Activated gamma-delta T cell treated with anti-CD3 and anti-CD28 coated beads, Interleukin-2, amount 50 U/mL, for 16 hours (primary cell): Measurements from ENCODE around the gene NIPAL3.
A peak's percentile ranks its signal among the peaks of the same experiment; 100 is the strongest.

Source experiments
- DNase-seq: peaks from one replicate; pipeline ENCODE4 v3.0.0-alpha.2; 2020; ENCODE audit warnings: low read depth

Gene NIPAL3

DNA sequence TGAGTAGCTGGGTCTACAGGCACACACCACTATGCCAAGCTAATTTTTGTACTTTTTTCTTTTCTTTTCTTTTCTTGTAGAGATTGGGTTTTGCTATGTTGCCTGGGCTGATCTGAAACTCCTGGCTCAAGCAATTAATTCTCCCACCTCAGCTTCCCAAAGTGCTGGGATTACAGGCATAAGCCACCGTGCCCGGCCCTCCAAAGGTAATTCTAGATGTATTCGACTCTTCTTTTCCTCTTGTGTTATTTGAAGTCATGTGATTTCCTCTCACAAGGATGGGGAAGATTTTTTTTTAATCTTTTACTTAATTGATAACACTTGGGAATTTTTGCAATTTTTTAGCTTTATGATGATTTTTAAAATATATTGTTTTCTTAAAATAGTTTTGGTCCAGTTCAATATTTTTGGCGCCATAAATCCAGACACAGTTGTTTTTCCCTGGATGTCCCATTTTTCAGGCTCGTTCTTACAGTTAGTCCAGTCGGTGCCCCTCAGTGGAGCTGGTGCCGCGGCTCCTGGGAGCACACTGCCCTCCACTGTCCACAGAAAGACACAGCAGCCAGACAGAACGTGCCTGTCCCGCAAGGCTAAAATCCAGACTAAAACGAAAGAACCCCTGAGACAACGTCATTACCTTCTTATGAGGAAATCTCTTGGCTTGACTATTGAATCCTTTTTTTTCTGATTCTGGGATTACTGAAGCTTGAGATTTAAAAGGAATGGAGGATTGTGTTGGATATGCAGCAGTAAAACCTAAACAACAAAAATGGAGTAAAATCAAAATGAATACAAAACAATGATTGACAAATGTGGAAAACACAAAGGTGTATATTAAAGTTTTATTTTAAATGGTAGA lies 24.4 kb upstream of the NIPAL3 start:
- peak; percentile 48 for DNase-seq

DNA sequence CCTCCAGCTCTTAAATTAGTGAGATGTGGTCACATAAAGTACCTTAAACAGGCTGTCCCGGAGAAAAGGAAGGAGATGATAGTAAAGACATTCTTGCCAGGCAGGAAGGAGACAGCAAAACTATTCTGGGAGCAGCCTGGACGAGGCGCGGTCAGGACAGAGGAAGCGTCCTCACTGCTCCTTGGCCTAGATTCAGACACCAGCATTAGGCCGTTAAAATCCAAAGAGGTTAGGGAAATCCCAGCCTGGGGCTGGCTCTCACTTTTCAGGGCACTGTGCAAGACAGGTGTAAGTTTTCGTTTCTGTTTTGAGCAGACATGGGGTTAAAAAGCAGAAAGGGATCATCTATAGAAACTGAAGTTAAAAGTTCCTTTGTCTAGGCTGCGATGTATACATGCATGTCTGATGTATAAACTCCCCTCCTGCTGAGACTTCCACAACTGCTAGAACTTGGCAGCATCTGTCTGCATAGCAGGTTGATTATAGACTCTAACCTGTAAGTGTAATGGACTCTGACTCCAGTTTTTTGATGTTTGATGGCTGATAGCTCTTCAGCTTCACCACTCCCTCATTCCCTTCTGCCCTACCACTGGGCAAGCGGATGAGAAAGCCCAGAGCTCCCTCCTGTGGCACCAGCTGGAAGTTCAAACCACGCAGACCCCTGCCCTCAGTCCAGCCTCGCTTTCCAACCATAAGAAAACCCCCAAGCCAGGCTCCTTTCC lies 23.6 kb upstream of the NIPAL3 start:
- peak; percentile 38 for DNase-seq

DNA sequence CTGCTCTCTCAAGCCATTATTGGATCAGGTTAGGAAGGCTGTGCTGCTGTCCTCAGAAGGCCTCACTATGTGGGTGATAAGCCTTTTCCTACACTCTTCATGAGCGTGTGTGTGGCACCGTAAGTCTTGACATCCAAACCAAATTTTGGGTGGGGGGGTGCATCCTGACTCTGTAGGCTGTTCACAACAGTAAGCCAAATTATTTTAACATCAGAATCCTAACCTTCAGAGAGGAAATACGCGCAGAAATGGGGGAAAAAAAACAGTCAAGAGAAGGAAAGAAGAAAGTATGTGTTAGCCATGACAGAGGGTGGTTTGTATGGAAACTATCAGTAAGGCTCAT lies 23.0 kb upstream of the NIPAL3 start:
- no peak for DNase-seq

DNA sequence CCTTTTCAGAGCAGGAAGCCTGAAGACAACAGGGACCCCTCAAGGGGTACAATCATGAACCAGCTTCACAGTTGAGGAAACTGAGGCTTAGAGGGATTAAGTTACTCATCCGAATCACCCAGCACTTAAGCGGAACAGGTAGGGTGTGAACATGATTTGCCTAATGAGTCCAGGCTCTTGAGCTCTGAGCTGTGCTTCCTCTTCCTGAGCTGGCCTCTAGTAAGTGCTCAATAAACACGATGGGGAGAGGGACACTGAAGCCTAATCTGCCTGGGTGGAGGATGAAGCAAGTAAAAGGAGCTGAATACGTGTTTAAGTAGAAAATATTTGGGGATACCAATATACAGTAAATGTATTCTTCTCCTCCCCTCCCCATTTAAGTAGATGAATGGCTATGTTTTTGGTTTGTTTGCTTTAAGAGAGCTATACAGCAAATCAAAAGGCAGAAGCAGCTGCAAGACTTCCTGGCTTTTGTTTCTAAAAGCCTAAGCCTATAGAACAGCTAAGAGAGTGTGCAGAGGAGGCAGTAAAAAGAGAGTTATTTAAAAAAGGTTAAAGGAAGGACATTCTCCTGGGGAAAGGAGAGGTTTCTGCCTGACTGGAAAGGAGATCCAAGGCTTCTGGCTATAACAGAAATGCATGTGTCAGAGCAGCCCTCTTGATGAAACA lies 22.5 kb upstream of the NIPAL3 start:
- DNase-seq: no peak

DNA sequence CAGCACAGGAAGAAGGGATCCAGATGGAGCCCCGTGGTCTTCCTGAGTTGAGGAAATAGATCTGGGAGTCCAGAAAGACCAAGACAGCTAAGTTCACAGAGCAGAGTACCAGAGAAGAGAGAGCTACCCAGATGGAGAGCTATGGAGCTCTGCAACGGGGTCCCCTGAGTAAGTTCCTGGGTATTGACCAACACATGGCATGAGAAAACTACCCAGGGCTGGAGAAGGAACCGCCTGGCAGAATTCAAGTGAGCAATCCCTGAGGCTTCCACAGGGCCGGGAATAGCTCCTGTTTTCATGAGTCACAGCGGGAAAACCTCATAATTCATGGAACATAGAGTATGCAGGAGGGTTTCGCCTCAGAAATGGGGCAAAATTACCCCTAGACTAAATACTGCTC lies 21.7 kb upstream of the NIPAL3 start:
- DNase-seq: no peak

DNA sequence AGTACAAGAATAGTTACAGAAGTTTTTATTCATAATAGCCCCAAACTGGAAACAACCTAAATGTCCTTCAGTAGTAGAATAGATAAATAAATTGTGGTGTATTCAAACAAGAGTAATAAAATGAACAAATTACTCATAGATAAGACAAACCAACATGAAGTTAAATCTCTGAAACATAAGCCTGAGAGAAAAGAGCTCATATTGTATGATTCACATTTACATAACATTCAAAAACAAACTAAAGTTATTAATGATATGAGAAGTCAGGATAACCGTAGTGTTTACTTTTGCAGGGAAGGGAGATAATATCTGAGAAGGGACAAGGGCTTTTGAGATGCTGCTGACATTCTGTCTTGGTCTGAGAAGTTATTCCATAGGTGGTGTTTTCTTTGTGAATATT lies 15.5 kb upstream of the NIPAL3 start:
- DNase-seq: no peak

DNA sequence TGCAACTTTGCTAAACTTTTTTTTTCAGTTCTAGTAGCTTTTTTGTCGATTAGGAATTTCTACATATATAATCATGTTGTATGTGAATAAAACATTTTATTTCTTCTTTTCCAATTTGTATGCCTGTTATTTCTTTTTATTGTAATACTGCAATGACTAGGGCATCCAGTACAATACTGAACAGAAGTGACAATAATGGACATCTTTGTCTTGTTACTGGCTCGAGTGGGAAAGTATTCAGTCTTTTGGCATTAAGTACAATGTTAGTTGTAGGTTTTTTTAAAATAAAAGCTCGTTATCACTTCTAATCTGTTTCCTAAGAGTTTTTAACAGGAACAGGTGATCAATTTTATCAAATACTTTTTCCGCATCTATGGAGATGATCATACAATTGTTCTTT lies 11.8 kb upstream of the NIPAL3 start:
- DNase-seq: no peak

DNA sequence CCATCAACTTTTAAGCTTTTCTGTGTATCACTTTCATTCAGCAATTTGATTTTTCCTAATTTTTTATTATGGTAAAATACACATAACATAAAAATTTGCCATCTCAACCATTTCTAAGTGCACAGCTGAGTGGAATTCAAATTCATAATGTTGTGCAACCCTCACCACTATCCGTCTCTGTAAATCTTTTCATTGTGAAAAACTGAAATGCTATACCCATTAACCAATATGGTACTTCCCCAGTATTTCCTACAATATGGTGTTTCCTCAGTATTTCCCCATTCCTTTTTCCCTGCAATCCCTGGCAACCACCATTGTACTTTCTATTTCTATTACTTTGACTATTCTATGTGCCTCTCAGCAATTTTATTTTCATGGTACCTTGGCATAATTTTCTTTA lies 8.8 kb upstream of the NIPAL3 start:
- no peak for DNase-seq

DNA sequence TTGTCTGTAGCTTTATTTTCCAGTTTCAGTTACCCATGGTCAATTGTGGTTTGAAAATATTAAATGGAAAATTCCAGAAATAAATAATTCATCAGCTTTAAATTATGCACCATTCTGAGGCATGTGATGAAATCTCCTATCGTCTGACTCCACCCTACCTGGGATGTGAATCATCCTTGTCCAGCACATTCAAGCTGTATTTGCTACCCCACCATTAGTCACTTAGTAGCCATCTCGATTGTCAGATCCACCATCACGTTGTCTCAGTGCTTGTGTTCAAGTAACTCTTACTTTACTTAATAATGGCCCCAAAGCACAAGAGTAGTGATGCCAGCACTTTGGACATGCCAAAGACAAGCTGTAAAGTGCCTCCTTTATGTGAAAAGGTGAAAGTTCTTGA lies 6.1 kb upstream of the NIPAL3 start:
- no peak for DNase-seq

DNA sequence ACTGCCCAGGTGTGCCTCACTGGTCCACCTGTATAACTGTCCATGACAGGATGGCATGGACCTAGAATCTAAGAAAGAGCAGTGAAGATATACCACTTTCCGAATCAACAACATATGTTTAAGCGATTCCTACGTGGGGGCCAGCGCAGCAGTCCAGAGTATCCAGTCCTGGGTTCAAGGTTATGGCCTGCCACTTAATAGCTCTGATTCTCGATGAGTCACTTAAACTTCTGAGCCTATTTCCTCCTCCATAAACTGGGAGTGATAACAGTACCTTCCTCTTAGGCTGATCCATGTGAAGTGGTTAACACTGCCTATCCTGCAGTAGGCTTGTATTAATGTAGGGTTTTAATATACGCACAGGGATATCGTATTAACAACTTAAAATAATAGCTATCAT lies 4.9 kb upstream of the NIPAL3 start:
- no peak for DNase-seq

DNA sequence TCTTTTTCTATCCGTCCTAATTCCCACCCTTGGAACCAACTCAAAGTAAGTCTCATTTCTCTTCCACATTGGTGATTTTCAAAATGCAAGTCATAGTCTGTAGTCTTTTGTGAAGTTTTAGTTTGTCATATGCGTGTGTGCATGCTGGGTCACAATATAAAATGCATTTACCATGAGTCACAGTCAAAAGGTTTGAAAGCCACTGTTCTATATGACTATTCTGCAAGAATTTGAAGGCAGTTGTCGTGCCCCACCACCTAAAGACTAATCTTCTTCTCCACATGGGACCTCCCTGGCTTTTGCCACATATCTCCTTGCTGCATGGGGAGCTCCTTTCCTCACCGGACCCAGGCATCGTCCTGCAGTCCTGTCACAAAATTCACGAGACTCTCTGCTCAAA lies 3.6 kb upstream of the NIPAL3 start:
- no peak for DNase-seq

DNA sequence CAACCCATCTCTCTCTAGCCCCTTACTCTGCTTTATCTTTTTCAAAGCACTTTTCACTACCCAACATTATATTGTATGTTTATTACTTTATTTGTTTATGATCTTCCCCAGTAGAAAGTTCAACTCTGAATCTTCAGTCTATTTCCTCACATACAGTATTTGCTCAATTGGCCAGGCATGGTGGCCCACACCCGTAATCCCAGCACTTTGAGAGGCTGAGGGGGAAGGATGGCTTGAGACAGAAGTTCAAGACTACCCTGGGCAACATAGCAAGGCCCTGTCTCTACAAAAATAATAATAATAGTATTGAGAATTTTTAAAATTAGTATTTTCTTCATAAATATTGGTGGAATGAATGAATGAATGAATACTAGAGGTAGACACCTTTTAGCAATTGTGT lies 3.2 kb upstream of the NIPAL3 start:
- DNase-seq: no peak

DNA sequence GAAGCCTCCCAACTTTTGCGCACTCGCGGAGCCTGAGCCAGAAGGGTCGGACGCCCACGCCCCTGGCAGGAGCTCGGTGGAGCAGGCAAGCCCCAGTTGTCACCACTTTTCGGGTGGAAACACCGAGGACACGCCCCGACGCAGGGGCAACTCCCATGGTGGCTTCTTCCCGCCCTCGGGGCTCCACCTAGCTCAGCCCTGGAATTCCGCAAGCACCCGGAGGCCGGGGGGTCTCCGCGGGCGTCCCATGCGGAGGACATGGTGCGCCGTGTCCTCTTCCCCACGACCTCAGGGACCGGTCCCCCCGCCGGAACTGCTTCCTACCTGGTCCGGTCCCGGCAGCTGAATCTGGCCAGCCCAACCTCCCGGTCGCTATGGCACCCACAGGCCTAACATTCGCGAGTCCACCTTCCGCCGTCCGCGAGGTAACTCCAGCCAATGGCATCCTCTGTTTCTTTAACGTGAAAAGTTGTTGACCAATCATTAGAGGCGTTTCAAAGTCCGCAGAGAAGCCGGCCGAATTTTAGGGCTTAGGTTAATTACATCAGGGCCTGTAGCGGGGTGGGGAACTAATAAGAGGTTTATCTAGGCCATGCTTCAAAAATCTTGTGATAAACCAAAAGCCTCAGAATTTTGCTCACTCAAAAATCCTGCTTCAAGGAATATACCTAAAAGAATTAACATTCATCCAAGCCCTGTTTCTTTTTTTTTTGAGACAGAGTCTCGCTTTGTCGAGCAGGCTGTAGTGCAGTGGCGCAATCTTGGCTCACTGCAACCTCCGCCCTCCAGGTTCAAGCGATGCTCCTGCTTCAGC lies 2.0 kb upstream of the NIPAL3 start, which contains the start of gene STPG1:
Gene STPG1 (minus strand): TSS at position 433 of the 814 bp plus-strand sequence. CDS start 12,394 bp downstream, outside the sequence.
- DNase-seq: peak; percentile 61

DNA sequence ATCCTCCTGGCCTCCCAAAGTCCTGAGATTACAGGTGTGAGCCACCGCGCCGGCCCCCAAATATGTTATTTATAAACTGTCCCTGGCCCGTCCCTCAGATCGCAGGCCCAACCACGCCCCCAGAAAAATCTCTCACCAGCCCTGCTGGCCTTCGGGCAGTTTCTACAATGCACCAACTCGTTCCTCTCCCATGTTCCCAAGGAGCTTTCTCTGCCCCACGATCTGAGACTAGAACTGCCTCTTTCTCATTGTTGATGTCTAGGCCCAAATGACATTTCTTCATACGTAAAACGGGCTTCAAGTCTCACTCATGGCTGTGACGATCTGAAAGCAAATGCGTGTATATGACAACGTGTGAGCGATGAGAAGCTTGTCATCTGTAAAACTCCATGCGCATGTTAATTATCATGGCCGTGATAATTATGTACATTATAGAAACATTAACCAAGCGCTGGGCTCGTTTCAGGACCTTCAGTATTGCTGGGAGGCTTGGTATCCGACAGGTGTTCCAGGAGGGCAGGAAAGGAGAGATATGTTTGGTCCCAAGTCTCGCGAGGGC lies 748 bp upstream of the NIPAL3 start:
- DNase-seq: no peak

DNA sequence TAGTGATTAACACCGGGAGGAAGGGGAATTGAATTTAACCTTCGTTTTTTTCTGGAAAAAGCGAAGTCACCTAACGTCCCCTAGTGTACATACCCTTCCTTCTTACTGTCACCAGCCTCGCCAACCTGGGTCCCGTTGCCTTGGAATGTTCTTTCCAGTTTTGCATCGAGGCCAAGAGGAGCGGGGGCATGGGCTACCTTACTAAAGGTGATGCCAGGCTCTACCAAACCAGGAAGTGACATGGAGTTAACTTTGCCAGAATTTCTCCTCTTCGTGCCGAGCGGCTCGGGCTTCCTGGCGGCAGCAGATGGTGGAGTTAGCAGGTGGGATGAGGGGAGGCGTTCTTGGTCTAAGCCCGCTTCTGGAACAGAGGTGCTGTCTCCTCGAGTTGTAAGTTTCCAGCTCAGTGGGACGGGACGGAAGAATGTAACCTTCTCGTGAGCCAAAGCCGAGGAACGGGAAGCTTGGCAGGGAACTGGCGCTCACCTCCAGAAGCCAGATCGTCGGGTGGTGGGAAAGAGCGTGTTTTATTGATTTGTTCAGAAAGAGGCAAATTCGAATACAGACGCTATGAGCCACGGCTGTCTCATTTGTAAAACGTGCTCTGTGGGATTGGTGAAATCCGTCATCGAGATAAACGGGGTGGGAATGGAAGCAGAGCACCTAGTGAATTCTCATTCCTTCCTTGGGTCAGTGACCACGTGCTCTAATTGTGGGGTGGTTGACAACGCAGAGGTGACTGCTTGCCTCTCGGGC lies 486 bp downstream of the NIPAL3 start:
- peak; percentile 3 for DNase-seq

DNA sequence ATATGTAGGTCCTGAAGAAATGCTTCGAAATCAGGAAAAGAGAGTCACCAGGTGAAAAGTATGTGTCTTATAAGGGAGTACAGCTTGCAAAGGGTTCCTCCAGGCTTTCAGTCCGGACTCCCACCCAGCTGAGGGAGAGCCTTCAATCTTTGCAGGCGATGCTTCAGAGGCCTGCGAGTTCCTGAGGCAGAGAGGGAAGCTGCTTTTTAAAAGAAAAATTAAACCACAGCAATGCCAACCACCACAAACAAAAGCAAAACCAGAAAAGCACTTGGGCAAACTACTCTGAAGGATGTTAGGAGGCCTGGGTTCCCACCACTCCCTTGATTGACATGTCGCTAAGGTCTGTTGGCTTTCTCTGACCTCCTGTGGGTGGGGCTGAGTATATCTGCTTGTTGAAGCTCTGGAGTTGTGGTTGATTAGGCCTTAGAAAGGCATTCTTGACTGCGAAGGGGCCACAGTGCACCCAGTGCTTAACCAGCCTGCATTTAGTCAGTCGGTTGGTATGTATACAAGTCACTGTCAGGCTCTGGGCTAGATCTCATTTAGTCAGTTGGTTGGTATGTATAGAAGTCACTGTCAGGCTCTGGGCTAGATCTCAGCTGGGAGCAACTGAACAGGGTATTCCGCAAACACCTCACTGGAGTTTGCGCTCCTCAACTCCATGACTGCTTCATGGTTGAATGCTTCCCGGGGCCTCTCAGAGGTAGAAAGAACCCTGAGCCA lies 1.2 kb downstream of the NIPAL3 start:
- DNase-seq: peak; percentile 24

DNA sequence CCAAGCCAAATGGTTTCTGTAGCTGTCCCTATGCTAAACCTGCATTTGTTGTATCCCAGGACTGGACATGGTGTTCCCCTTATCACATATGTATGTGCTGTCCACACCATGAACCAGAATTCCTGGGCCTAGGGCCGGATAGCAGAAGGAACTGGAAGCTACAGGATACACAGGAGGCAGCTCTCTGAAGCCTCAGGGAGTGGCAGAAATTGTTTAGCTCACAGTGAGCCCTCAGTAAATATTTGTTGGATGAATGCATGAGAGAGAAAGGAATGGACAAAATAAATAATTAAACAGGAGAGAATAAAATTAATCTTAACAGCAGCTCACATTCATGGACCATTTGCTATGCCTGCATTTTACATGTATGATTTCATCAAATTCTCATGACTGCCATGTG lies 2.1 kb downstream of the NIPAL3 start:
- no peak for DNase-seq

DNA sequence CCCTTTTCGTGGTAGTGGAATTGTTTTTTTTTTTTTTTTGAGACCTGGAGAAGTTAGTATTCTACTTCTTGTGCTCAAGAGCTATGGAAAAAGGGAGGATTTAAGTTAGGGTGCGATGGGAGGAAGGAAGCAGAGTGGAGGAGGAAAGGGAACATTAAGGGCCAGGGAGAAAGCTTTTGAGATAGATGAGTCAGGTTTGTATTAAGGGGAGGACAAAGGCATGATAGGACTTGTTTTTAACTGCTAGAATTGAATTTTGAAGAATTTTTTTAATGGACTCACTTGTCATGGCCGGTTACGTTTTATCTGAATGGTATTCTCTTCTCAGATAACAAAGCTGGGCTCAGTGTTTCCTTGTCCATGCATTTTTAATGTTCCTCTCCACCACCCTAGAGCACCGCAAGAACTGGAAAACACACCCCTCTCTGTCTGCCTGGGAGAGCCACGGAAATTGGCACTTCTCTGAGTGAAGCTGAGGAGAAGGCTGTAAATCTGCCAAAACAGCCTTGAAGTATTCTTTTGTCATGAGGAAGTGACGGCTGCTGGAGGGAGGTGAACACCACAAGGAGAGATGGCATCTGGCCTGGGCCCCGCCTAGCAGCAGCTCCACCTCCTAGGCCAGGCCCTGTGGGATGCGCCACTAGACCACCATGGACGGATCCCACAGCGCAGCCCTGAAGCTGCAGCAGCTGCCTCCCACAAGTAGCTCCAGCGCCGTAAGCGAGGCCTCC lies 3.5 kb downstream of the NIPAL3 start:
- no peak for DNase-seq

DNA sequence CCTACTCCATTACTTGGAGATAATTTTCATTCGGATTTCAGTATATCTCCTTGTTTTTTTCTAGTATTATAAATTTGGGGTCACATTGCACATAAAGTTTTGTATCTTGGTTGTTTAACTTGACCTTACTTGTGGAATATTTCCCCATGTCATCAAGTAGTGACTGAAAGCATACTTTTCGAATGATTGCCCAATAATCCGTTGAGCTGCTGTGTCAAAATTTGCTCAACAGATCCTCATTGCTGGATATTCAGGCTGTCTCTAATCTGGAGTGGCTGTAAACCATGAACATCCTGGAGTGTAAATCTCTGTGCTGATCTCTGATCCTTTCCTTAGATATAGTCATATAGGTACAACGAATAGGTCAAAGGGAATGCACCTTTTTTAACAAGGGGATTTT lies 4.9 kb downstream of the NIPAL3 start:
- DNase-seq: no peak

DNA sequence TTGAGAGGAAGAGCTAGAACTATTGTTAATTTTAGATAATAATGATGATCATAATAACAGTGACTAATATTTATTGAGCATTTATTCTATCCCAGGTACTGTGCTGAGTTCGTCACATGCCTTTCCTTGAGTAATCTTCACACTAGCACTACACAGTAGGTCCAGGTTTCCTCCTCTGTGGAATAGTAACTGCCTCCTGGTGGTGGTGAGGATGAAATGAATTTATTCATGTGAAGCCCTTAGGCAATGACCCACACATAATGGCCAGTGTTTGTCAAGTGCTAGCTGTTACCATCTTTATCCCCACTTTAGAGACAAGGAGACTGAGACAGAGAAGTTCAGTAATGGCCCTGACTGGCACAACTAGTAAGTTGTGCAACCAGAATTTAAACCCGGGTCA lies 5.9 kb downstream of the NIPAL3 start:
- DNase-seq: no peak
